K562 (cell line): ENCODE data around the gene SRRT. TPM values are rescaled to one million over a fixed set of nuclear protein-coding genes. Genes with fewer than 3 reads are reported as not detected.

ENCODE experiments used
- ATAC-seq: fragments of 200-7000 bp; cut with Tn5 transposase; 3 replicates; pipeline ENCODE4 v1.9.1; 2020; ENCODE audit warnings: moderate library complexity
- BruUV-seq: library from RNA; stranded (reverse); fragments of 400-500 nt; replicated peaks from 2 replicates; lab custom pipeline; 2021; lab: Mats Ljungman, UMichigan
- CTCF ChIA-PET: fragments of 300-600 bp; formaldehyde crosslinking; extraction: SDS; loops from one replicate; lab custom pipeline; 2021; ENCODE audit warnings: low intra/inter-chr PET ratio; lab: Yijun Ruan, JAX
- POLR2A ChIA-PET: fragments of 300-600, 350-650 bp; sonication (Branson Sonifier 250); formaldehyde crosslinking; extraction: SDS; loops from one replicate; lab custom pipeline; 2021; ENCODE audit warnings: antibody characterized with exemption, inconsistent platforms; lab: Yijun Ruan, JAX
- DNase-seq, 4 experiments: peaks; one replicate each; pipeline versions ENCODE4 v3.0.0 to v3.0.0-alpha.2; 2011 to 2018; ENCODE audit warnings: low spot score in 3 of 4, mixed read lengths in 3 of 4; ENCODE audit errors: extremely low read depth in 1 of 4
- FAIRE-seq: peaks from 2 replicates; lab custom pipeline; 2011; peaks lifted over from hg19 to GRCh38; lab: Jason Lieb, UNC
- H2AFZ ChIP-seq: 2 replicates; pipeline ENCODE4 v1.6.0; 2011; ENCODE audit warnings: low read depth, low read length, control low read depth, inconsistent platforms
- H3K27ac ChIP-seq: fragments of 200-600 bp; 3 replicates; pipeline ENCODE4 v1.8.0; 2011; ENCODE audit warnings: low read depth, mild to moderate bottlenecking, control low read depth, inconsistent platforms, low read length, moderate library complexity, mixed read lengths; ENCODE audit errors: extremely low read depth
- H3K27me3 ChIP-seq, 2 experiments: fragments of 300-600 bp in 1 of 2; 2 replicates in 1 of 2; 3 replicates in 1 of 2; pipeline versions ENCODE4 v1.6.0 to v1.8.0; 2011; ENCODE audit warnings: inconsistent platforms in 2 of 2, low read length in 2 of 2, mild to moderate bottlenecking in 1 of 2, mixed read lengths in 1 of 2, moderate library complexity in 1 of 2; ENCODE audit not compliant: control insufficient read depth in 2 of 2, insufficient read depth in 2 of 2
- H3K36me3 ChIP-seq: fragments of 300-600 bp; 3 replicates; pipeline ENCODE4 v1.8.0; 2011; ENCODE audit warnings: mild to moderate bottlenecking, low read length, inconsistent platforms; ENCODE audit not compliant: control insufficient read depth, insufficient read depth
- H3K4me1 ChIP-seq, 2 experiments: fragments of 200-600 bp in 1 of 2; replicated peaks in 1 of 2; 2 replicates in 1 of 2; 3 replicates in 1 of 2; pipeline versions ENCODE4 v1.5.1 to v1.8.0; 2011; ENCODE audit warnings: inconsistent platforms in 2 of 2, low read length in 2 of 2, mild to moderate bottlenecking in 1 of 2, mixed read lengths in 1 of 2, moderate library complexity in 1 of 2; ENCODE audit not compliant: control insufficient read depth in 2 of 2, insufficient read depth in 2 of 2
- H3K4me2 ChIP-seq: 2 replicates; pipeline ENCODE4 v1.6.1; 2011; ENCODE audit warnings: low read length, control low read depth, inconsistent platforms, mixed read lengths; ENCODE audit not compliant: insufficient read depth
- H3K4me3 ChIP-seq: fragments of 200-600 bp; sonication (generic), shearing (Covaris generic); 2 replicates; pipeline ENCODE4 v1.5.1; 2016; ENCODE audit warnings: control low read depth, inconsistent platforms
- H3K79me2 ChIP-seq: fragments of 200-600 bp; 3 replicates; pipeline ENCODE4 v1.8.0; 2011; ENCODE audit warnings: low read length, inconsistent platforms; ENCODE audit not compliant: control insufficient read depth, insufficient read depth
- H3K9ac ChIP-seq, 2 experiments: 2 replicates each; pipeline versions ENCODE4 v1.6.0 to v1.6.1; 2011; ENCODE audit warnings: low read depth in 2 of 2, low read length in 2 of 2, control low read depth in 1 of 2, inconsistent platforms in 1 of 2, mild to moderate bottlenecking in 1 of 2, mixed read lengths in 1 of 2; ENCODE audit not compliant: insufficient read depth in 1 of 2
- H3K9me1 ChIP-seq: one replicate; pipeline ENCODE4 v1.6.0; 2011; ENCODE audit warnings: inconsistent platforms, mild to moderate bottlenecking, low read length, moderate library complexity; ENCODE audit not compliant: control insufficient read depth, insufficient read depth
- H3K9me3 ChIP-seq: replicated peaks from 2 replicates; pipeline ENCODE4 v1.5.1; 2011; ENCODE audit warnings: low read depth, low read length, inconsistent platforms; ENCODE audit not compliant: control insufficient read depth, insufficient read depth
- H4K20me1 ChIP-seq: replicated peaks from 2 replicates; pipeline ENCODE4 v1.6.1; 2011; ENCODE audit warnings: low read length, inconsistent platforms, mixed read lengths; ENCODE audit not compliant: control insufficient read depth, insufficient read depth
- BDP1 ChIP-seq: IDR thresholded peaks from 3 replicates; pipeline ENCODE4 v1.6.1; 2011; ENCODE audit not compliant: insufficient read length, insufficient read depth
- COPS2 ChIP-seq: fragments of 450-650 bp; conservative IDR thresholded peaks from 2 replicates; pipeline ENCODE4 v1.6.1; 2016; ENCODE audit warnings: mild to moderate bottlenecking, moderate library complexity
- E2F3 ChIP-seq: fragments of 250-450 bp; sonication (Bioruptor Pico); IDR thresholded peaks from 2 replicates; pipeline ENCODE4 v1.4.0; 2020; ENCODE audit warnings: mild to moderate bottlenecking
- FOXP1 ChIP-seq: sonication (generic); formaldehyde crosslinking; IDR thresholded peaks from 2 replicates; pipeline ENCODE4 v1.8.0; 2022; ENCODE audit warnings: mild to moderate bottlenecking, missing genetic modification reagents
- HNRNPL ChIP-seq: fragments of 200-400 bp; formaldehyde crosslinking; IDR thresholded peaks from 2 replicates; pipeline ENCODE4 v1.6.1; 2017; ENCODE audit warnings: low read depth, mild to moderate bottlenecking, low read length
- NBN ChIP-seq: fragments of 450-650 bp; IDR thresholded peaks from 2 replicates; pipeline ENCODE4 v1.6.1; 2016; ENCODE audit warnings: low read depth, mild to moderate bottlenecking
- PCBP1 ChIP-seq: fragments of 200-400 bp; formaldehyde crosslinking; IDR thresholded peaks from 2 replicates; pipeline ENCODE4 v1.6.1; 2018; ENCODE audit warnings: mild to moderate bottlenecking, low read depth, low read length; ENCODE audit not compliant: poor library complexity, severe bottlenecking
- RBM14 ChIP-seq: fragments of 200-400 bp; formaldehyde crosslinking; IDR thresholded peaks from 2 replicates; pipeline ENCODE4 v1.6.1; 2018; ENCODE audit warnings: low read depth, mild to moderate bottlenecking, low read length, moderate library complexity, borderline replicate concordance; ENCODE audit not compliant: insufficient read depth
- RBM22 ChIP-seq: fragments of 200-400 bp; formaldehyde crosslinking; IDR thresholded peaks from 2 replicates; pipeline ENCODE4 v1.6.1; 2018; ENCODE audit warnings: low read length, low read depth; ENCODE audit not compliant: poor library complexity, severe bottlenecking
- SRSF1 ChIP-seq: fragments of 200-400 bp; formaldehyde crosslinking; IDR thresholded peaks from 2 replicates; pipeline ENCODE4 v1.6.1; 2017; ENCODE audit warnings: mild to moderate bottlenecking, low read depth, low read length, moderate library complexity
- ZKSCAN1 ChIP-seq: fragments of 150-350 bp; IDR thresholded peaks from 2 replicates; pipeline ENCODE4 v1.6.1; 2016; ENCODE audit warnings: low read depth, low read length
- ZKSCAN3 ChIP-seq: fragments of 250-450 bp; sonication (Bioruptor Pico); IDR thresholded peaks from 2 replicates; pipeline ENCODE4 v1.4.0; 2020
- ZNF134 ChIP-seq: fragments of 250-450 bp; sonication (Bioruptor Pico); conservative IDR thresholded peaks from 2 replicates; pipeline ENCODE4 v1.4.0; 2020
- ZNF140 ChIP-seq: fragments of 250-450 bp; sonication (Bioruptor Pico); IDR thresholded peaks from 2 replicates; pipeline ENCODE4 v1.8.0; 2021; ENCODE audit warnings: moderate library complexity, mild to moderate bottlenecking, inconsistent platforms
- ZNF232 ChIP-seq: sonication (generic); formaldehyde crosslinking; IDR thresholded peaks from 2 replicates; pipeline ENCODE4 v1.8.0; 2022; ENCODE audit warnings: mild to moderate bottlenecking, missing genetic modification reagents
- ZNF75A ChIP-seq: fragments of 450-650 bp; formaldehyde crosslinking; IDR thresholded peaks from 2 replicates; pipeline ENCODE4 v1.4.0; 2020; ENCODE audit warnings: mild to moderate bottlenecking
- WGBS: fragments of 100-300 bp; shearing (Covaris generic); methylation state at CpG from one replicate; pipeline ENCODE4 v1.1.6; 2016; ENCODE audit warnings: low coverage, mixed read lengths; ENCODE audit not compliant: insufficient coverage; ENCODE audit errors: missing lambda C conversion rate; 5-methylcytosine and 5-hydroxymethylcytosine counted together
- in situ Hi-C: fragments of 300-500 bp; cut with MboI; formaldehyde crosslinking; loops from 4 replicates; pipeline ENCODE4 v1.15.0; 2018; ENCODE audit warnings: inconsistent platforms, mixed read lengths
- intact Hi-C: fragments of 100-400 bp; cut with micrococcal nuclease; formaldehyde crosslinking; loops from 2 replicates; pipeline ENCODE4 v1.14.2; 2022
- polyA plus RNA-seq, 8 experiments: library from polyadenylated mRNA; depleted of rRNA in 4 of 8; stranded (reverse) in 5 of 8; unstranded in 3 of 8; fragments of >200 nt; fragmentation: Nextera tagmentation in 2 of 8; fragmentation: Illumina TruSeq in 1 of 8; extraction: Ambion mirVana in 2 of 8; extraction: Trizol in 1 of 8; gene quantifications; 2 replicates each; pipeline versions ENCODE4 v1.2.1 to v1.2.3, GENCODE V29; 2011 to 2014; ENCODE audit warnings: inconsistent platforms in 1 of 8, missing spikeins in 1 of 8
- total RNA-seq, 7 experiments: library from RNA; depleted of rRNA in 6 of 7; stranded (reverse); fragments of >200 nt in 6 of 7; fragmentation: Illumina TruSeq in 2 of 7; extraction: Trizol in 2 of 7; gene quantifications; 2 replicates each; pipeline versions ENCODE4 v1.2.1 to v1.2.3, GENCODE V29; 2011 to 2021; ENCODE audit warnings: low replicate concordance in 1 of 7
- TF ChIP-seq, protein P1 (sequence below): IDR thresholded peaks from 2 replicates; pipeline ENCODE4 v1.6.1; 2011; ENCODE audit not compliant: insufficient read length; ENCODE audit errors: extremely low read depth
- TF ChIP-seq, protein P2 (sequence below): sonication (generic); formaldehyde crosslinking; IDR thresholded peaks from 2 replicates; pipeline ENCODE4 v1.8.1; 2023; ENCODE audit warnings: mild to moderate bottlenecking, missing genetic modification reagents
- TF ChIP-seq, protein P3 (sequence below): fragments of 450-650 bp; IDR thresholded peaks from 2 replicates; pipeline ENCODE4 v1.6.1; 2016; ENCODE audit warnings: missing biosample characterization, missing genetic modification characterization

Gene SRRT
- total and polyA plus RNA-seq, 9 of the 15 experiments (the other 6 are each of a cell fraction or from before 2014, with no cell fraction given) = 10.3 to 263 (median 84.4) TPM

DNA sequence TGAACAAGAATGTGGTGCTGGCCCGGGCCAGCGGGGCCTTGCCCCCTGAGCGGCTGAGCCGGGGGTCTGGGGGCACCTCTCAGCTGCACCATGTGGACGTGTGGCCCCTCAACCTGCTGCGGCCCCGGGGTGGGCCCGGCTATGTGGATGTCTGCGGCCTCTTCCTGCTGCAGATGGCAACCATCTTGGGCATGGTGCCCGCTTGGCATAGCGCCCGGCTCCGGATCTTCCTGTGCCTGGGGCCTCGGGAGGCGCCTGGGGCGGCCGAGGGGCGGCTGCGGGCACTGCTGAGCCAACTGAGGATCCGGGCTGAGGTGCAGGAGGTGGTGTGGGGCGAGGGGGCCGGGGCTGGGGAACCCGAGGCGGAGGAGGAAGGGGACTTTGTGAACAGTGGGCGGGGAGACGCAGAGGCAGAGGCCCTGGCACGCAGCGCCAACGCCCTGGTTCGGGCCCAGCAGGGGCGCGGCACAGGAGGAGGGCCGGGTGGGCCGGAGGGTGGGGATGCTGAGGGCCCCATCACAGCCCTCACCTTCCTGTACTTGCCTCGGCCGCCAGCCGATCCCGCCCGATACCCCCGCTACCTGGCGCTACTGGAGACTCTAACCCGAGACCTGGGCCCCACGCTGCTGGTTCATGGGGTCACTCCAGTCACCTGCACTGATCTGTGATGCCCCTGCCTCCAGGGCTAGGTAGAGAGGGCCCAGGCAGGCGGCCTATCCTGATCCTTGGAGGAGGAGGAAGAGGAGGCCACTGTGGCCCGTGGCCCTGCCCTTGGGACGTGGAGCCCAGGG, 8.8 kb upstream of the SRRT start:
- CTCF ChIA-PET = interaction anchor here (0.6 kb wide), 1 partner anchor 172 kb away, joined by 3 read pairs; the partner anchor contains the start of gene GIGYF1
- FAIRE-seq = no peak

More for the DNA sequence above, 8.8 kb upstream of the SRRT start:
- intact Hi-C loops (no loop called here), in situ Hi-C loops (no loop called here)
- Histone ChIP-seq H3K4me2 (peak overlapping the region; percentile 95; the same call in 1 of the 2 replicates), H3K27me3 (no peaks in the 10 kb centered on the region; a peak in 1 of 5 replicates), H3K79me2 (peaks cover 31% of the 10 kb centered on the region), H3K36me3 (peaks cover 40% of the 10 kb centered on the region; the same call in 2 of the 3 replicates)
- 97% methylated on average over 27 of the region's 46 CpGs for WGBS
- DNase-seq = no peak
- no peak for ATAC-seq
- TF ChIP-seq, protein P1, sequence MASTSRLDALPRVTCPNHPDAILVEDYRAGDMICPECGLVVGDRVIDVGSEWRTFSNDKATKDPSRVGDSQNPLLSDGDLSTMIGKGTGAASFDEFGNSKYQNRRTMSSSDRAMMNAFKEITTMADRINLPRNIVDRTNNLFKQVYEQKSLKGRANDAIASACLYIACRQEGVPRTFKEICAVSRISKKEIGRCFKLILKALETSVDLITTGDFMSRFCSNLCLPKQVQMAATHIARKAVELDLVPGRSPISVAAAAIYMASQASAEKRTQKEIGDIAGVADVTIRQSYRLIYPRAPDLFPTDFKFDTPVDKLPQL = no peak
- 0 out of 2 replicates have a peak, but pooled peaks have one; percentile 73 for TF ChIP-seq RBM14
- TF ChIP-seq ZKSCAN1 = no peak
- TF ChIP-seq BDP1 = no peak
- TF ChIP-seq, protein P2, sequence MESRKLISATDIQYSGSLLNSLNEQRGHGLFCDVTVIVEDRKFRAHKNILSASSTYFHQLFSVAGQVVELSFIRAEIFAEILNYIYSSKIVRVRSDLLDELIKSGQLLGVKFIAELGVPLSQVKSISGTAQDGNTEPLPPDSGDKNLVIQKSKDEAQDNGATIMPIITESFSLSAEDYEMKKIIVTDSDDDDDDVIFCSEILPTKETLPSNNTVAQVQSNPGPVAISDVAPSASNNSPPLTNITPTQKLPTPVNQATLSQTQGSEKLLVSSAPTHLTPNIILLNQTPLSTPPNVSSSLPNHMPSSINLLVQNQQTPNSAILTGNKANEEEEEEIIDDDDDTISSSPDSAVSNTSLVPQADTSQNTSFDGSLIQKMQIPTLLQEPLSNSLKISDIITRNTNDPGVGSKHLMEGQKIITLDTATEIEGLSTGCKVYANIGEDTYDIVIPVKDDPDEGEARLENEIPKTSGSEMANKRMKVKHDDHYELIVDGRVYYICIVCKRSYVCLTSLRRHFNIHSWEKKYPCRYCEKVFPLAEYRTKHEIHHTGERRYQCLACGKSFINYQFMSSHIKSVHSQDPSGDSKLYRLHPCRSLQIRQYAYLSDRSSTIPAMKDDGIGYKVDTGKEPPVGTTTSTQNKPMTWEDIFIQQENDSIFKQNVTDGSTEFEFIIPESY = 0 out of 2 replicates have a peak, but pooled peaks have one; percentile 2
- TF ChIP-seq ZNF75A (CRISPR knock-in tag) = no peak
- TF ChIP-seq, protein P3, sequence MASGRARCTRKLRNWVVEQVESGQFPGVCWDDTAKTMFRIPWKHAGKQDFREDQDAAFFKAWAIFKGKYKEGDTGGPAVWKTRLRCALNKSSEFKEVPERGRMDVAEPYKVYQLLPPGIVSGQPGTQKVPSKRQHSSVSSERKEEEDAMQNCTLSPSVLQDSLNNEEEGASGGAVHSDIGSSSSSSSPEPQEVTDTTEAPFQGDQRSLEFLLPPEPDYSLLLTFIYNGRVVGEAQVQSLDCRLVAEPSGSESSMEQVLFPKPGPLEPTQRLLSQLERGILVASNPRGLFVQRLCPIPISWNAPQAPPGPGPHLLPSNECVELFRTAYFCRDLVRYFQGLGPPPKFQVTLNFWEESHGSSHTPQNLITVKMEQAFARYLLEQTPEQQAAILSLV (tag) = no peak
- peak; percentile 6; the same call in 1 of the 2 replicates for TF ChIP-seq FOXP1 (CRISPR knock-in tag)
- no peak for TF ChIP-seq ZKSCAN3 (CRISPR knock-in tag)
- no peak for TF ChIP-seq ZNF140 (CRISPR knock-in tag)
- TF ChIP-seq E2F3 (CRISPR knock-in tag) = no peak
- no peak for TF ChIP-seq COPS2
- no peak for TF ChIP-seq ZNF134 (CRISPR knock-in tag)
- peak; percentile 20 for TF ChIP-seq PCBP1
- TF ChIP-seq SRSF1 = no peak
- no peak for TF ChIP-seq NBN
- TF ChIP-seq HNRNPL = peak; percentile 94
- no peak for TF ChIP-seq ZNF232 (CRISPR knock-in tag)
- TF ChIP-seq RBM22 = peak; percentile 15
- TF ChIP-seq, all 486 proteins: peak for 6
- H4K20me1 ChIP-seq = no peaks in the 10 kb centered on the region
- BruUV-seq = no TSS peak
- peak overlapping the region; percentile 97 for H3K27ac ChIP-seq
- no peaks in the 10 kb centered on the region for H3K9me3 ChIP-seq
- H3K4me1 ChIP-seq = peaks cover 18 to 55% of the 10 kb centered on the region in 2 experiments
- H3K4me3 ChIP-seq = 0 out of 2 replicates have a peak overlapping the region, but pooled peaks have one; percentile 90
- no peaks in the 10 kb centered on the region for H3K9me1 ChIP-seq
- H3K9ac ChIP-seq = peak overlapping the region; percentile 98
- POLR2A ChIA-PET = interaction anchor here (0.6 to 1.0 kb wide), 4 partner anchors 12 to 437 kb away, joined by 3 to 6 read pairs (median 3); no protein-coding TSS in a partner anchor
- H2AFZ ChIP-seq = peak overlapping the region; percentile 82
